PC-9 (cell line): ENCODE results near the gene CCDC106. TPM values are rescaled to one million over a fixed set of nuclear protein-coding genes. Genes with fewer than 3 reads are reported as not detected.

Experiments used
- BruUV-seq: library from RNA; stranded (reverse); fragments of 400-500 nt; replicated peaks from 2 replicates; lab custom pipeline; 2021; lab: Mats Ljungman, UMichigan
- CTCF ChIA-PET: fragments of 300-600 bp; sonication (Branson Sonifier 250); formaldehyde crosslinking; loops from one replicate; lab custom pipeline; 2022; ENCODE audit warnings: antibody characterized with exemption; lab: Charles Lee
- POLR2A ChIA-PET: fragments of 300-600 bp; sonication (Branson Sonifier 250); formaldehyde crosslinking; loops from one replicate; lab custom pipeline; 2022; ENCODE audit warnings: antibody characterized with exemption; ENCODE audit not compliant: unreplicated experiment; lab: Charles Lee
- DNase-seq, 2 experiments: peaks; one replicate each; pipeline versions ENCODE4 v3.0.0 to v3.0.0-alpha.2; 2015 to 2022; ENCODE audit warnings: mixed read lengths in 1 of 2
- H2AFZ ChIP-seq: fragments of 200-600 bp; sonication (generic); 2 replicates; pipeline ENCODE4 v1.8.1; 2017; ENCODE audit warnings: antibody characterized with exemption
- H3F3A ChIP-seq: fragments of 200-600 bp; sonication (generic); 2 replicates; pipeline ENCODE4 v1.8.1; 2017; ENCODE audit warnings: antibody characterized with exemption, mild to moderate bottlenecking, low read depth; ENCODE audit not compliant: insufficient read depth
- H3K27ac ChIP-seq: fragments of 200-600 bp; sonication (generic); 2 replicates; pipeline ENCODE4 v1.6.1; 2016; ENCODE audit warnings: mixed run types
- H3K27me3 ChIP-seq: fragments of 200-600 bp; sonication (generic); 2 replicates; pipeline ENCODE4 v1.6.1; 2016; ENCODE audit warnings: low read depth, mixed run types; ENCODE audit not compliant: insufficient read depth
- H3K36me3 ChIP-seq: fragments of 200-600 bp; sonication (generic); 2 replicates; pipeline ENCODE4 v1.6.1; 2016; ENCODE audit warnings: low read depth, mixed run types
- H3K4me1 ChIP-seq: fragments of 200-600 bp; sonication (generic); replicated peaks from 2 replicates; pipeline ENCODE4 v1.6.1; 2016; ENCODE audit warnings: mixed run types; ENCODE audit not compliant: insufficient read depth
- H3K4me2 ChIP-seq: fragments of 200-600 bp; sonication (generic); 2 replicates; pipeline ENCODE4 v1.6.1; 2017; ENCODE audit warnings: mixed run types
- H3K4me3 ChIP-seq: fragments of 200-600 bp; sonication (generic); 2 replicates; pipeline ENCODE4 v1.6.1; 2016; ENCODE audit warnings: mixed run types
- H3K79me2 ChIP-seq: fragments of 200-600 bp; sonication (generic); 2 replicates; pipeline ENCODE4 v1.6.1; 2017; ENCODE audit warnings: low read depth, mixed run types
- H3K9me2 ChIP-seq: fragments of 200-600 bp; sonication (generic); 2 replicates; pipeline ENCODE4 v1.8.1; 2017; ENCODE audit warnings: mild to moderate bottlenecking; ENCODE audit not compliant: insufficient read depth
- H3K9me3 ChIP-seq: fragments of 200-600 bp; sonication (generic); 2 replicates; pipeline ENCODE4 v1.8.1; 2016; ENCODE audit warnings: low read depth; ENCODE audit not compliant: insufficient read depth
- H4K20me1 ChIP-seq: fragments of 200-600 bp; sonication (generic); 2 replicates; pipeline ENCODE4 v1.8.1; 2017; ENCODE audit not compliant: insufficient read depth
- EZH2 ChIP-seq: fragments of 200-600 bp; sonication (generic); IDR thresholded peaks from 2 replicates; pipeline ENCODE4 v1.8.0; 2017; ENCODE audit warnings: antibody characterized with exemption, low read depth
- intact Hi-C: fragments of 100-400 bp; cut with micrococcal nuclease; formaldehyde crosslinking; loops from one replicate; pipeline ENCODE4 v1.10.0; 2022; ENCODE audit not compliant: unreplicated experiment
- total RNA-seq: library from RNA; stranded (reverse); gene quantifications from 2 replicates; pipeline ENCODE4 v1.2.3, GENCODE V29; 2021
- TF ChIP-seq, protein P1 (sequence below): fragments of 200-600 bp; sonication (generic); conservative IDR thresholded peaks from 2 replicates; pipeline ENCODE4 v1.6.1; 2017; ENCODE audit warnings: mixed run types, antibody characterized with exemption, mild to moderate bottlenecking, moderate library complexity

Gene CCDC106
- total RNA-seq, 1 experiment from 2014 or later = 3.2 TPM

DNA sequence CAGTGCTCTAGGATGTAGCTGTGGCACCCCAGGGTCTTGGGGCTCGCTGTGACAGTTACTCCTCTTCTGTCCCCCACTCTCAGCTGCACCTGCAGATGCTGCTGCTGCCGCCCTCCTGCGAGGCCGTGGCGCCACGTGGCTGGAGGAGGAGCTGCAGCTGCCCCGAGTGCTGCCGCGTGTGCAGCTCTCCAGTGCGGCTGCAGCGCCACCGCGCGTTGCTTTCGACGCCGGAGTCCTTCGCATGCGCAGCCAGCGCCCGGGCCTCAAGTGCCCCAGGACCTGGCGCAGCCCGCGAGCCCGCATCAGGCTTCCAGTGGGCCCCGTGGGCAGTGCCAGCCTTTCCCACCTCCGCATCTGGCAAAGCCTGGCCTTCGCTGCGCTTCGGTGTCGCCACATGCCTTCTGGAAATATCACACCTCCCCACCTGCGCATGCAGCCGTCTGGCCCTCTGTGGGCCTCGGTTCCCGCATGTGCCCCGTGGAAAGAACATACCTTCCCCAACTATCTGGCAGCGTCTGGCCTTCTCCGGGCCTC is 7.9 kb upstream of the CCDC106 start:
- DNase-seq = no peak
- H3K79me2 ChIP-seq = peaks cover 63% of the 10 kb centered on the region

DNA sequence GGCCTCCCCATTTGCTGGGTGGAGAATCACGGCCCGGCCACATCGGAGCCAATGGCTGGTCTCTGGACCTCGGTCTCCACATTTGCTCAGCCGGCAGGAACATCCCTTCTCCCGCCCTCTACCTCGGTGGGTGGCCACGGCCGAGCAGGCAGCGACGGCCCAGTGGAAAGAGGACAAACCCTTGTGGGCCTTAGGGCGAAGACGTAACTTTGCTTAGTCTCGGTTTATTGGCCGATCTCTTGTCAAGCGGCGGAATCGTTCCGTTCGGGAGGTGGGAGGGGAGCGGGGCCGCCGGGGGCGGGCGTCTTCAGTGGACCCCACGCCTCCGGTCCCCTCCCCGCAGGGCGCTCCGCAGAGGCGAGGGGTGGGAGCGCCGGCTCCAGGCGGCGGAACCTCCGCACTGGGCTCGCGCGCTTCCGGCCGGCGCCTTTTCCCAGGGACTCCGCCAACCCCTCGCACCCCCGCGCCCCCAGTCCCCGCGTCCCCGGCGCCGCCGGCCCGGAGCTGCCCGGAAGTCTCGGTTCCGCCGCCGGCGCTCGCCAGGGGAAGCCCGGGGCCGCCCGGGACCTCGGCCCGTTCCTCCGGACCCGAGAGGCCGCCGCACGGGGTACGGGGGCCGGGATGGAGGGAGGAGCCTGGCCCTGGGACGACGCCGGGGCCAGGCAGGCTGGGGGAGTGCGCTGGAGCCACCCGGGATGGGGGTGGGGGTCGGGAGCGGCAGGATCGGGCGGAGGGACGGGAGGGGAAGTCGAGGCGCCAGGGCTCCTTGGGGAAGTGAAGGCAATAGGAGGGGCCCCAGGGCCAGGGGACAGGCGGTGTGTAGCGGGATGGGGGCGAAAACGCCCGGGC is 7.2 kb upstream of the CCDC106 start, which contains the start of gene ZNF580:
TSS of gene ZNF580 (plus strand) at position 426 of the 849 bp plus-strand sequence. CDS start 1,507 bp downstream, outside the sequence.
- BruUV-seq = no TSS peak

More for the DNA sequence above, 7.9 kb upstream of the CCDC106 start:
- Histone ChIP-seq H3K27ac (0 out of 2 replicates have a peak overlapping the region, but pooled peaks have one; percentile 40), H2AFZ (no peak overlapping the region), H3K4me2 (peak overlapping the region; percentile 90), H4K20me1 (peaks cover 3% of the 10 kb centered on the region; the same call in 1 of the 2 replicates), H3K4me3 (peak overlapping the region; percentile 66; the same call in 1 of the 2 replicates), H3F3A (peaks cover 39% of the 10 kb centered on the region; the same call in 1 of the 2 replicates), H3K27me3 (no peaks in the 10 kb centered on the region), H3K9me2 (no peaks in the 10 kb centered on the region), H3K4me1 (peaks cover 19% of the 10 kb centered on the region), H3K36me3 (peaks cover 3% of the 10 kb centered on the region; the same call in 1 of the 2 replicates), H3K9me3 (no peaks in the 10 kb centered on the region)
- ChIA-PET CTCF (no interaction called here), POLR2A (no interaction called here)
- intact Hi-C loops = no loop called here
- TF ChIP-seq, protein P1, sequence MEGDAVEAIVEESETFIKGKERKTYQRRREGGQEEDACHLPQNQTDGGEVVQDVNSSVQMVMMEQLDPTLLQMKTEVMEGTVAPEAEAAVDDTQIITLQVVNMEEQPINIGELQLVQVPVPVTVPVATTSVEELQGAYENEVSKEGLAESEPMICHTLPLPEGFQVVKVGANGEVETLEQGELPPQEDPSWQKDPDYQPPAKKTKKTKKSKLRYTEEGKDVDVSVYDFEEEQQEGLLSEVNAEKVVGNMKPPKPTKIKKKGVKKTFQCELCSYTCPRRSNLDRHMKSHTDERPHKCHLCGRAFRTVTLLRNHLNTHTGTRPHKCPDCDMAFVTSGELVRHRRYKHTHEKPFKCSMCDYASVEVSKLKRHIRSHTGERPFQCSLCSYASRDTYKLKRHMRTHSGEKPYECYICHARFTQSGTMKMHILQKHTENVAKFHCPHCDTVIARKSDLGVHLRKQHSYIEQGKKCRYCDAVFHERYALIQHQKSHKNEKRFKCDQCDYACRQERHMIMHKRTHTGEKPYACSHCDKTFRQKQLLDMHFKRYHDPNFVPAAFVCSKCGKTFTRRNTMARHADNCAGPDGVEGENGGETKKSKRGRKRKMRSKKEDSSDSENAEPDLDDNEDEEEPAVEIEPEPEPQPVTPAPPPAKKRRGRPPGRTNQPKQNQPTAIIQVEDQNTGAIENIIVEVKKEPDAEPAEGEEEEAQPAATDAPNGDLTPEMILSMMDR = no peak
- no peak for TF ChIP-seq EZH2
- no TSS peak for BruUV-seq

More for the DNA sequence above, 7.2 kb upstream of the CCDC106 start, which contains the start of gene ZNF580:
- intact Hi-C loops = no loop called here
- Histone ChIP-seq H2AFZ (peak within 1 kb of the TSS; percentile 76), H3K4me2 (peak within 1 kb of the TSS; percentile 90), H3K79me2 (peaks cover 63% of the 10 kb centered on the region), H3K9me2 (no peaks in the 10 kb centered on the region), H3K27ac (0 out of 2 replicates have a peak within 1 kb of the TSS, but pooled peaks have one; percentile 40), H4K20me1 (peaks cover 3% of the 10 kb centered on the region; the same call in 1 of the 2 replicates), H3K9me3 (no peaks in the 10 kb centered on the region), H3F3A (peaks cover 46% of the 10 kb centered on the region; the same call in 1 of the 2 replicates), H3K4me3 (peak within 1 kb of the TSS; percentile 66), H3K36me3 (peaks cover 8% of the 10 kb centered on the region; the same call in 1 of the 2 replicates), H3K27me3 (no peaks in the 10 kb centered on the region), H3K4me1 (peaks cover 18% of the 10 kb centered on the region)
- POLR2A ChIA-PET = no interaction called here
- TF ChIP-seq EZH2 = no peak
- TF ChIP-seq, protein P1 = no peak
- CTCF ChIA-PET = no interaction called here
- DNase-seq = peak in 1 of 2 experiments; percentile 68
